SK-N-SH treated with all-trans-retinoic acid at 6 μM for 48 hours (cell line): ENCODE results near the gene TAF1B.

Source experiments
- ATAC-seq: fragments of 200-7000 bp; cut with Tn5 transposase; 3 replicates; pipeline ENCODE4 v1.9.1; 2020; ENCODE audit warnings: mild to moderate bottlenecking, moderate library complexity
- ARNTL ChIP-seq: fragments of 450-650 bp; formaldehyde crosslinking; IDR thresholded peaks from 2 replicates; pipeline ENCODE4 v1.5.0; 2020; ENCODE audit warnings: low read depth, mild to moderate bottlenecking, moderate library complexity, borderline replicate concordance
- CREB5 ChIP-seq: fragments of 250-450 bp; sonication (Bioruptor Pico); IDR thresholded peaks from 2 replicates; pipeline ENCODE4 v1.5.1; 2020; ENCODE audit warnings: low read depth, mild to moderate bottlenecking, moderate library complexity
- CSDC2 ChIP-seq: fragments of 250-450 bp; sonication (Bioruptor Pico); IDR thresholded peaks from 2 replicates; pipeline ENCODE4 v1.5.0; 2020; ENCODE audit warnings: mild to moderate bottlenecking, moderate library complexity
- CSRNP3 ChIP-seq: fragments of 250-450 bp; sonication (Bioruptor Pico); IDR thresholded peaks from 2 replicates; pipeline ENCODE4 v1.5.1; 2021; ENCODE audit warnings: mild to moderate bottlenecking, moderate library complexity
- GLIS3 ChIP-seq: fragments of 250-450 bp; sonication (Bioruptor Pico); IDR thresholded peaks from 2 replicates; pipeline ENCODE4 v1.5.0; 2020; ENCODE audit warnings: mild to moderate bottlenecking, moderate library complexity
- OSR1 ChIP-seq: fragments of 250-450 bp; sonication (Bioruptor Pico); IDR thresholded peaks from 2 replicates; pipeline ENCODE4 v1.8.0; 2022; ENCODE audit warnings: moderate library complexity, mild to moderate bottlenecking, inconsistent platforms
- PATZ1 ChIP-seq: fragments of 250-450 bp; sonication (Bioruptor Pico); IDR thresholded peaks from 2 replicates; pipeline ENCODE4 v1.8.0; 2020; ENCODE audit warnings: mild to moderate bottlenecking, moderate library complexity, borderline replicate concordance
- PPARA ChIP-seq: fragments of 250-450 bp; sonication (Bioruptor Pico); IDR thresholded peaks from 2 replicates; pipeline ENCODE4 v1.5.0; 2020; ENCODE audit warnings: mild to moderate bottlenecking, borderline replicate concordance
- RARB ChIP-seq: fragments of 250-450 bp; sonication (Bioruptor Pico); IDR thresholded peaks from 2 replicates; pipeline ENCODE4 v1.8.0; 2021; ENCODE audit warnings: mild to moderate bottlenecking, moderate library complexity
- SNAI2 ChIP-seq: fragments of 250-450 bp; sonication (Bioruptor Pico); IDR thresholded peaks from 2 replicates; pipeline ENCODE4 v1.5.0; 2020; ENCODE audit warnings: mild to moderate bottlenecking, moderate library complexity
- TCF4 ChIP-seq: fragments of 250-450 bp; sonication (Bioruptor Pico); IDR thresholded peaks from 2 replicates; pipeline ENCODE4 v1.8.0; 2021; ENCODE audit warnings: mild to moderate bottlenecking, moderate library complexity, borderline replicate concordance
- TOX ChIP-seq: fragments of 250-450 bp; sonication (Bioruptor Pico); IDR thresholded peaks from 2 replicates; pipeline ENCODE4 v1.8.0; 2021; ENCODE audit warnings: mild to moderate bottlenecking, moderate library complexity, borderline replicate concordance
- TSHZ2 ChIP-seq: fragments of 250-450 bp; sonication (Bioruptor Pico); IDR thresholded peaks from 2 replicates; pipeline ENCODE4 v1.5.0; 2020; ENCODE audit warnings: mild to moderate bottlenecking, moderate library complexity
- ZFP3 ChIP-seq: fragments of 250-450 bp; sonication (Bioruptor Pico); IDR thresholded peaks from 2 replicates; pipeline ENCODE4 v1.5.0; 2020; ENCODE audit warnings: mild to moderate bottlenecking, moderate library complexity
- ZNF565 ChIP-seq: fragments of 450-650 bp; formaldehyde crosslinking; conservative IDR thresholded peaks from 2 replicates; pipeline ENCODE4 v1.5.0; 2020; ENCODE audit warnings: low read depth, mild to moderate bottlenecking, moderate library complexity
- ZNF70 ChIP-seq: fragments of 450-650 bp; formaldehyde crosslinking; IDR thresholded peaks from 2 replicates; pipeline ENCODE4 v1.5.0; 2020; ENCODE audit warnings: mild to moderate bottlenecking, moderate library complexity

TAF1B gene

DNA sequence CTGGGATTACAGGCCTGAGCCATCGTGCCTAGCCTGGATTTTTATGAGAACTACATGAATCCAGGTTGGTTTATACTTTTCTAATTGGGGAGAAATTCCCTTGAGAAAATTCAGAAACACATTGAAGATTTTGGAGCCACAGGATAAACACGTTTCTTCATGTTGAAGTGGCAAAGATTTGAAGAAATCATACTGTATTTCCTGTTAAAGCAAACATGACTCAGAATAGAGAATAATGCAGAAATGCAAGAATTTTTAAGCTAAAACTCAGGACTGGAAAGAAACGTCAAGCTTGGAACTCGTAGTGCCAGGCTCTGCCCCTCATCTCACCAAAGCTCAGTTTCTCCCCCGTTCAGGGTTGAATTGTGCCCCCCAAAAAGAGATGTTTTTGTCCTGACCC, 32.1 kb upstream of the TAF1B start:
- ATAC-seq, result no peak
- TF ChIP-seq CSRNP3 (CRISPR knock-in tag), result no peak
- no peak for TF ChIP-seq ARNTL (CRISPR knock-in tag)

DNA sequence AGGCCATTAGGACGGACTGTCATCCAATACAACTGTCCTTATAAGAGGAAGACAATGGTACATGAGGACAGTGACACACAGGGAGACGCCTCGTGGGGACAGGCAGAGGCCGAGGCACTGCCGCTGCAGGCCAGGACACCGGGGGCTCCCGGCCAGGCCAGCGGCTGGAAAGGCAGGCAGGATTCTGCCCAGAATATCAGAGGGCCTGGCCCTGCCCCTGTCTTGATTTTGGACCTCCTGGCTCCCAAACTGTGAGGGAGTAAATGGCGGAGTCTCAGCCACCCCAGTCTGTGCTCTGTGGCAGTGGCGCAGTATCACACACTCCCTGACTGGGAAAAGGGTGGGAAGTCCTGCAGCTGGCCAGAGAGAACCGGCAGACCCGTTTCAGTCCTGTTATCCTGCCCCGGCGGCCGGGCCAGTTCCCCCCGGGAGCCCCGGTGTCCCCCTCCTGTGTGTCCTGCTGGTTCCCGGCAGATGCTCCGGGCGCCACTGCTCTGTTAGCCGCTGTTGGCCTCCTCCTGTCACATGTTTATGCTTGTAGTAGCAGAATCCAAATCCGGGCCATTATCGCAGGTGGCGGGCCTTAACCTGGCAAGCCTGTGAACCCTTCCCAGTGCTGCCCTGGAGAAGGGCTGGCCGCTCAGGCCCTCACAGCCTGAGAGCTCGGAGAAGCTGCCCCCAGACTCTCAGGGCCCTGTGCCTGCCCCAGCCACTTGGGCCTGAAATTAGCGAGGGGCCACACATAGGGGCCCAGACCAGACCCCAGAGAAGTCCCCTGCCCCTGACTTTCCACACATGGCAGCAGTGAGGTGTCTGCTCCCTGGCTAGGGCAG, 31.4 kb upstream of the TAF1B start:
- no peak for ATAC-seq
- TF ChIP-seq OSR1 (no peak), ZNF565 (CRISPR knock-in tag) (no peak), SNAI2 (no peak)
- TF ChIP-seq, all 23 proteins: peak for 0

GRCh38 chr2:9812945-9813311, 30.3 kb upstream of the TAF1B start:
- TF ChIP-seq ZFP3 (CRISPR knock-in tag) (no peak), CSDC2 (CRISPR knock-in tag) (no peak), PPARA (CRISPR knock-in tag) (no peak), ZNF70 (CRISPR knock-in tag) (no peak), TSHZ2 (CRISPR knock-in tag) (no peak), TOX (CRISPR knock-in tag) (no peak), CREB5 (CRISPR knock-in tag) (no peak), PATZ1 (no peak), TCF4 (CRISPR knock-in tag) (no peak), GLIS3 (CRISPR knock-in tag) (no peak), RARB (CRISPR knock-in tag) (no peak)
- no peak for ATAC-seq

GRCh38 chr2:9813312-9814128, 29.8 kb upstream of the TAF1B start:
- TF ChIP-seq ZNF70 (CRISPR knock-in tag), result peak; percentile 69; the same call in 1 of the 2 replicates
- TF ChIP-seq TSHZ2 (CRISPR knock-in tag), result no peak
- ATAC-seq, result peak; percentile 97
